Measurements from ENCODE around the gene TMEM150B. TPM values are rescaled to one million over a fixed set of nuclear protein-coding genes. Genes with fewer than 3 reads are reported as not detected.

TMEM150B gene
- total RNA-seq, 5 donors from 2014 or later (not counting 1 experiment from before 2014, with no cell fraction given) = 0.47 TPM; not detected in 4

DNA sequence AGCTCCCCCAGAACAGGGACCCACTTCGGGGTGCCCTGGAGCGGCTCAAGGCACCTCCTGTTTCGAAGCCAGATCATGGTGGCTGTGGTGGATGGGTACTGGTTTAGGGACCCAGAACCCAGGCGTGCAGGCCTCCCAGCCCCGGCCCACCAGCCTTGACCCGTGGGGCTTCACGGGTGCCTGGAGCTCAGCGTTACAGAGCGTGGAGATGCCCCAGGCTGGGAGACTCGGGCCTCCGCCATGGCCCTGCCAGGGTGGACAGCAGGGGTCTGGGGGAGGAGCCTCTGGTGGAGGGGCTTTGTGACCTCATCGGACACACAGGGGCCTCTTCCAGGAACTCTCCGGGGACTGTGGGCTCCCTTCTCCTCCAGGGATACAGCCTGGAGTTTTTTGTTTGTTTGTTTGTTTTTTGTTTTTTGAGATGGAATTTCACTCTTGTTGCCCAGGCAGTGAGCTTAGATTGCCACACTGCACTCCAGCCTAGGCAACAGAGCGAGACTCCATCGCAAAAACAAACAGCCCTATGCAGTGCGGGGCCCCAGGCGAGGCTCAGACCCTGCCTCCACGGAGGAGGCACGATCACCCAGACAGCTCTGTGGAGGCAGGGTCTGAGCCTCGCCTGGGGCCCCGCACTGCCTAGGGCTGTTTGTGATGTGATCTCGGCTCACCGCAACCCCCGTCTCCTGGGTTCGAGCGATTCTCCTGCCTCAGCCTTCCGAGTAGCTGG is 38.0 kb upstream of the TMEM150B start, which contains the start of gene GARIN5B:
Gene GARIN5B (minus strand): TSS at position 271 of the 727 bp plus-strand sequence. CDS start 194 bp downstream, at position 77.
- H3K9me3 Mint-ChIP-seq = no peaks in the 10 kb centered on the region
- ChIA-PET CTCF (no interaction called here), POLR2A (interaction anchor here in 1 of 2 donors (0.6 kb wide), 1 partner anchor 45 kb away, joined by 10 read pairs; no protein-coding TSS in a partner anchor)
- no peaks in the 10 kb centered on the region for H3K36me3 ChIP-seq (ENCODE audit: control insufficient read depth in 2 of 2, extremely low read depth in 1 of 2, insufficient read depth in 1 of 2, low read length in 1 of 2)
- no peak within 1 kb of the TSS for H3K27ac Mint-ChIP-seq
- H3K4me3 ChIP-seq (ENCODE audit: control insufficient read depth in 1 of 2, extremely low read depth in 1 of 2, low read length in 1 of 2) = no peak within 1 kb of the TSS
- ATAC-seq (replicated peaks in 1 of 4) (no peak), DNase-seq (no peak)
- no peak within 1 kb of the TSS for H3K27ac ChIP-seq (ENCODE audit: low read length)
- H3K4me1 Mint-ChIP-seq = peaks cover 0 to 2% (median 0%) of the 10 kb centered on the region in 3 donors
- H3K4me1 ChIP-seq (ENCODE audit: control insufficient read depth in 1 of 2, extremely low read depth in 1 of 2, insufficient read depth in 2 of 2, low read length in 2 of 2) = no peaks in the 10 kb centered on the region
- H3K27me3 ChIP-seq (replicated peaks in 1 of 2; ENCODE audit: control insufficient read depth in 2 of 2, extremely low read depth in 1 of 2, insufficient read depth in 2 of 2, low read length in 1 of 2) = peaks cover 0 to 44% of the 10 kb centered on the region in 2 experiments
- WGBS (ENCODE audit: insufficient coverage) = 84% methylated on average over 16 of the region's 27 CpGs
- no peaks in the 10 kb centered on the region for H3K36me3 Mint-ChIP-seq
- H3K27me3 Mint-ChIP-seq = peaks cover 0 to 8% of the 10 kb centered on the region in 2 donors
- no peaks in the 10 kb centered on the region for H3K9me3 ChIP-seq
- no peak within 1 kb of the TSS for H3K4me3 Mint-ChIP-seq

DNA sequence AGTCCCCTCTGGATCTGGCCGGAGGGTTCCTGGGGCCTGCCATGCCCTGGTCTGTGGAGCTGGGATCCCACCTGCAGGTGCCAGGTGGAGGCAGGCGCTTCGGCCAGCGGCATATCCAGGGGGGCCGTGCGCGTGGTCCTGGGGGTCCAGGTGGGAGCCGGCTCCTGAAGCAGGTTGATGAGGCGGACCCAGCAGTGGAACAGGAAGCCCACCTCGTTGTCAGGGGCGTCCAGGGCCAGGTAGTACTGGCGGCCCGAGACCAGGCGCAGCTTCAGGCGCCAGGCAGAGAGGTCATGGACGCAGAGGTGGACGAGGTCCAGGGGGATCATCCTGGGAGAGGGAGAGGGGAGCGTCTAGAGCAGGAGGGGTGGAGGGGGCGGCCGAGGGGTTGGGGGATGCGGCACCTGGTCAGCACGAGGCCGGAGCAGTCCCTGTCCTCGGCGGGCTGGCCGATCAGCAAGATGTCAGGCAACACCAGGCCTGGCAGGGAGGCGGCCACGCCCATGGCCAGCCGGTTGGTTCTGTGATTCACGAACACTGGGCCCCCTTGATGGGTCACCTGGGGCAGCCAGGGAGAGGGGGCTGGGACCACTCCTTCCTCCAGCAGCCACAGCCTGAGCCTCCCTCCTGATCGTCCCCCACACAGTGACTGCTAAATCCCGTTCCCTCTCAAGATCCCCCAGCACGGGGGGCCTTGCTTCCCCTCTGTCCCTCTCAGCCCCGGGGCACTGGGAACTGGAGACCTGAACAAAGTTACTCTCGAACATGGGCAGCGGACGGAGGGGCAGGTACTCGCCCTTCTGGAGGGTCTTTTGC is 37.2 kb upstream of the TMEM150B start:
- no peak for ATAC-seq (replicated peaks in 1 of 4)

GRCh38 chr19:55360902-55361301 is 35.8 kb upstream of the TMEM150B start:
- no peak overlapping the region for H3K27ac Mint-ChIP-seq
- H3K4me1 ChIP-seq (ENCODE audit: control insufficient read depth in 1 of 2, extremely low read depth in 1 of 2, insufficient read depth in 2 of 2, low read length in 2 of 2) = no peaks in the 10 kb centered on the region

More for the DNA sequence above, 37.2 kb upstream of the TMEM150B start:
- Mint-ChIP-seq H3K9me3 (no peaks in the 10 kb centered on the region), H3K36me3 (no peaks in the 10 kb centered on the region), H3K4me3 (no peak overlapping the region), H3K27ac (no peak overlapping the region), H3K4me1 (no peaks in the 10 kb centered on the region), H3K27me3 (peaks cover 2 to 8% of the 10 kb centered on the region in 2 donors)
- Histone ChIP-seq H3K4me1 (ENCODE audit: control insufficient read depth in 1 of 2, extremely low read depth in 1 of 2, insufficient read depth in 2 of 2, low read length in 2 of 2) (no peaks in the 10 kb centered on the region), H3K4me3 (ENCODE audit: control insufficient read depth in 1 of 2, extremely low read depth in 1 of 2, low read length in 1 of 2) (no peak overlapping the region), H3K36me3 (ENCODE audit: control insufficient read depth in 2 of 2, extremely low read depth in 1 of 2, insufficient read depth in 1 of 2, low read length in 1 of 2) (no peaks in the 10 kb centered on the region), H3K9me3 (no peaks in the 10 kb centered on the region), H3K27ac (ENCODE audit: low read length) (no peak overlapping the region), H3K27me3 (replicated peaks in 1 of 2; ENCODE audit: control insufficient read depth in 2 of 2, extremely low read depth in 1 of 2, insufficient read depth in 2 of 2, low read length in 1 of 2) (peaks cover 0 to 41% of the 10 kb centered on the region in 2 experiments)
- DNase-seq = no peak
- POLR2A ChIA-PET = interaction anchor here in 1 of 2 donors (0.7 kb wide), 1 partner anchor 148 kb away, joined by 7 read pairs; no protein-coding TSS in a partner anchor
- 85% methylated on average over 29 of the region's 38 CpGs for WGBS (ENCODE audit: insufficient coverage)
- CTCF ChIA-PET = no interaction called here

GRCh38 chr19:55358943-55359908 is 34.1 kb upstream of the TMEM150B start:
- Histone ChIP-seq H3K9me3 (no peaks in the 10 kb centered on the region), H3K27me3 (replicated peaks in 1 of 2; ENCODE audit: control insufficient read depth in 2 of 2, extremely low read depth in 1 of 2, insufficient read depth in 2 of 2, low read length in 1 of 2) (peaks cover 2 to 51% of the 10 kb centered on the region in 2 experiments), H3K36me3 (ENCODE audit: control insufficient read depth in 2 of 2, extremely low read depth in 1 of 2, insufficient read depth in 1 of 2, low read length in 1 of 2) (no peaks in the 10 kb centered on the region), H3K4me1 (ENCODE audit: control insufficient read depth in 1 of 2, extremely low read depth in 1 of 2, insufficient read depth in 2 of 2, low read length in 2 of 2) (peaks cover 0 to 7% of the 10 kb centered on the region in 2 experiments), H3K4me3 (ENCODE audit: control insufficient read depth in 1 of 2, extremely low read depth in 1 of 2, low read length in 1 of 2) (no peak overlapping the region), H3K27ac (ENCODE audit: low read length) (no peak overlapping the region)
- ATAC-seq (replicated peaks in 1 of 4) (no peak), DNase-seq (no peak)
- no peak overlapping the region for H3K4me3 Mint-ChIP-seq
- POLR2A ChIA-PET = interaction anchor here in 1 of 2 donors (0.6 kb wide), 1 partner anchor 60 kb away, joined by 4 read pairs; no protein-coding TSS in a partner anchor
- peaks cover 7 to 10% of the 10 kb centered on the region in 2 donors for H3K27me3 Mint-ChIP-seq
- no peak overlapping the region for H3K27ac Mint-ChIP-seq
- WGBS (ENCODE audit: insufficient coverage) = 84% methylated on average over 31 of the region's 32 CpGs
- CTCF ChIA-PET = no interaction called here
- peaks cover 0 to 5% (median 0%) of the 10 kb centered on the region in 3 donors for H3K4me1 Mint-ChIP-seq
- no peaks in the 10 kb centered on the region for H3K9me3 Mint-ChIP-seq
- H3K36me3 Mint-ChIP-seq = no peaks in the 10 kb centered on the region

More at GRCh38 chr19:55360902-55361301, 35.8 kb upstream of the TMEM150B start:
- H3K4me3 Mint-ChIP-seq = no peak overlapping the region
- no peaks in the 10 kb centered on the region for H3K9me3 Mint-ChIP-seq
- CTCF ChIA-PET = no interaction called here
- Histone ChIP-seq H3K4me3 (ENCODE audit: control insufficient read depth in 1 of 2, extremely low read depth in 1 of 2, low read length in 1 of 2) (no peak overlapping the region), H3K9me3 (no peaks in the 10 kb centered on the region), H3K27me3 (replicated peaks in 1 of 2; ENCODE audit: control insufficient read depth in 2 of 2, extremely low read depth in 1 of 2, insufficient read depth in 2 of 2, low read length in 1 of 2) (peaks cover 2 to 43% of the 10 kb centered on the region in 2 experiments), H3K27ac (ENCODE audit: low read length) (no peak overlapping the region), H3K36me3 (ENCODE audit: control insufficient read depth in 2 of 2, extremely low read depth in 1 of 2, insufficient read depth in 1 of 2, low read length in 1 of 2) (no peaks in the 10 kb centered on the region)
- WGBS (ENCODE audit: insufficient coverage) = 68% methylated on average over 8 of the region's 16 CpGs
- no peaks in the 10 kb centered on the region for H3K4me1 Mint-ChIP-seq
- DNase-seq = no peak
- H3K36me3 Mint-ChIP-seq = no peaks in the 10 kb centered on the region
- POLR2A ChIA-PET = no interaction called here
- H3K27me3 Mint-ChIP-seq = peaks cover 7 to 9% of the 10 kb centered on the region in 2 donors
- ATAC-seq (replicated peaks in 1 of 4) = no peak

GRCh38 chr19:55358493-55358892 is 33.4 kb upstream of the TMEM150B start:
- CTCF ChIA-PET = no interaction called here
- H3K4me3 Mint-ChIP-seq = no peak overlapping the region
- H3K4me1 ChIP-seq (ENCODE audit: control insufficient read depth in 1 of 2, extremely low read depth in 1 of 2, insufficient read depth in 2 of 2, low read length in 2 of 2) = peaks cover 0 to 14% of the 10 kb centered on the region in 2 experiments
- H3K27ac Mint-ChIP-seq = no peak overlapping the region
- ATAC-seq (replicated peaks in 1 of 4) (no peak), DNase-seq (no peak)
- no peaks in the 10 kb centered on the region for H3K36me3 ChIP-seq (ENCODE audit: control insufficient read depth in 2 of 2, extremely low read depth in 1 of 2, insufficient read depth in 1 of 2, low read length in 1 of 2)
- POLR2A ChIA-PET = no interaction called here
- H3K36me3 Mint-ChIP-seq = no peaks in the 10 kb centered on the region
- H3K9me3 ChIP-seq = no peaks in the 10 kb centered on the region
- H3K27me3 ChIP-seq (replicated peaks in 1 of 2; ENCODE audit: control insufficient read depth in 2 of 2, extremely low read depth in 1 of 2, insufficient read depth in 2 of 2, low read length in 1 of 2) = peaks cover 2 to 59% of the 10 kb centered on the region in 2 experiments
- H3K9me3 Mint-ChIP-seq = no peaks in the 10 kb centered on the region
- no peak overlapping the region for H3K4me3 ChIP-seq (ENCODE audit: control insufficient read depth in 1 of 2, extremely low read depth in 1 of 2, low read length in 1 of 2)
- H3K27me3 Mint-ChIP-seq = peaks cover 7 to 15% of the 10 kb centered on the region in 2 donors
- 89% methylated on average over 16 of the region's 19 CpGs for WGBS (ENCODE audit: insufficient coverage)
- H3K4me1 Mint-ChIP-seq = peaks cover 1 to 8% (median 3%) of the 10 kb centered on the region in 3 donors
- H3K27ac ChIP-seq (ENCODE audit: low read length) = no peak overlapping the region
